Measurements from ENCODE around the gene IQCN.

The IQCN gene

DNA sequence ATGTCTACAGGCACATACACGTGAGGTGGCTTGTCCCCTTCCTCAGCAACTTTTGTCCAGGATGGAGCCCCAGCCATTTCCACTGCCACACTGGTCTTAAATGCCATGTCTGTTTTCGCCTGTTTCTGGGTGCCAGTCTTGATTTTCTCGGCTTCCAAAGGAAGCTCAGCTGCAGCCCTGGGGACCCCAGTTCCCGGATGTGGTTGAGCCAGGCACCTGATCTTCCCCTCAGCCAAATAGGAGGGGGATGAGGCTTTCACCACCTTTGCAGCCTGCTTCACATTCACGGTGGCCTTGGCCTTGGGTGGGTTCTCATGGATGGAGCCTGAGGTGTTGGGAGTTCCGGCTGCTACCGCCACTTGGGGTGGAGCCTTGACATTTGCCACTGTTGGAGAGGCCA, 8.7 kb downstream of the IQCN start:
- TF ChIP-seq, protein P1, sequence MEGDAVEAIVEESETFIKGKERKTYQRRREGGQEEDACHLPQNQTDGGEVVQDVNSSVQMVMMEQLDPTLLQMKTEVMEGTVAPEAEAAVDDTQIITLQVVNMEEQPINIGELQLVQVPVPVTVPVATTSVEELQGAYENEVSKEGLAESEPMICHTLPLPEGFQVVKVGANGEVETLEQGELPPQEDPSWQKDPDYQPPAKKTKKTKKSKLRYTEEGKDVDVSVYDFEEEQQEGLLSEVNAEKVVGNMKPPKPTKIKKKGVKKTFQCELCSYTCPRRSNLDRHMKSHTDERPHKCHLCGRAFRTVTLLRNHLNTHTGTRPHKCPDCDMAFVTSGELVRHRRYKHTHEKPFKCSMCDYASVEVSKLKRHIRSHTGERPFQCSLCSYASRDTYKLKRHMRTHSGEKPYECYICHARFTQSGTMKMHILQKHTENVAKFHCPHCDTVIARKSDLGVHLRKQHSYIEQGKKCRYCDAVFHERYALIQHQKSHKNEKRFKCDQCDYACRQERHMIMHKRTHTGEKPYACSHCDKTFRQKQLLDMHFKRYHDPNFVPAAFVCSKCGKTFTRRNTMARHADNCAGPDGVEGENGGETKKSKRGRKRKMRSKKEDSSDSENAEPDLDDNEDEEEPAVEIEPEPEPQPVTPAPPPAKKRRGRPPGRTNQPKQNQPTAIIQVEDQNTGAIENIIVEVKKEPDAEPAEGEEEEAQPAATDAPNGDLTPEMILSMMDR (IDR thresholded peaks at IDR 0.05; ENCODE audit: low read depth, low read length, missing control alignments): no peak
- no peak overlapping the region for H3K4me3 ChIP-seq (replicated peaks; ENCODE audit: low read depth, low read length)
- no peak for DNase-seq (ENCODE audit: extremely low read depth, low read depth)

DNA sequence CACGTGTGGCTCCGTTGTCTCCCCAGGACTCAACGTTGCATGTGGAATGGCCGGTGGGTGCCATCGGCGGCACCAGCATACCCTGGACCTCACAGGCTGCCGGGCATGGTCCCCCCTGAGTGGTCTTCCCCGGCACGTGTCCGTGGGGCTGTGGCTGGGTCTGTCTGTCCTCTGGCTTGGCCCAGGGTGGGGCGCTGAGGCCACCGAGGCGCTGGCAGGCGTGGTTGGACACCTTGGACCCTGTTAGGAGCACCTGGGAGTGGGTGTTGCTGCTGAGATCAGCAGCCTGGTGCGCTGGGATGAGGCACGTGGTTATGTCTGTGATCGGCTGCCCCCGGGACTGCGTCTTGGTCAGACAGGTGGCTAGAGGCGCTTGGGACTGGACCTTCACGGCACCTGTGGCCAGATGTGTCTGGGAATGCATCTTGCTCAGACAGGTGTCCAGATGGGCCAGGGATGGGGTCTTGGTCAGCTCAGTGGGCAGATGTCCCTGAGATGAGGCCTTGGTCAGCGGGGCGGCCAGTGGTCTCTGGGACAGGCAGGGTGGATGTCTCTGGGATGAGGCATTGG, 9.2 kb downstream of the IQCN start:
- no peak for DNase-seq (ENCODE audit: extremely low read depth, low read depth)
- TF ChIP-seq, protein P1 (IDR thresholded peaks at IDR 0.05; ENCODE audit: low read depth, low read length, missing control alignments): no peak
- H3K4me3 ChIP-seq (replicated peaks; ENCODE audit: low read depth, low read length): no peak overlapping the region

DNA sequence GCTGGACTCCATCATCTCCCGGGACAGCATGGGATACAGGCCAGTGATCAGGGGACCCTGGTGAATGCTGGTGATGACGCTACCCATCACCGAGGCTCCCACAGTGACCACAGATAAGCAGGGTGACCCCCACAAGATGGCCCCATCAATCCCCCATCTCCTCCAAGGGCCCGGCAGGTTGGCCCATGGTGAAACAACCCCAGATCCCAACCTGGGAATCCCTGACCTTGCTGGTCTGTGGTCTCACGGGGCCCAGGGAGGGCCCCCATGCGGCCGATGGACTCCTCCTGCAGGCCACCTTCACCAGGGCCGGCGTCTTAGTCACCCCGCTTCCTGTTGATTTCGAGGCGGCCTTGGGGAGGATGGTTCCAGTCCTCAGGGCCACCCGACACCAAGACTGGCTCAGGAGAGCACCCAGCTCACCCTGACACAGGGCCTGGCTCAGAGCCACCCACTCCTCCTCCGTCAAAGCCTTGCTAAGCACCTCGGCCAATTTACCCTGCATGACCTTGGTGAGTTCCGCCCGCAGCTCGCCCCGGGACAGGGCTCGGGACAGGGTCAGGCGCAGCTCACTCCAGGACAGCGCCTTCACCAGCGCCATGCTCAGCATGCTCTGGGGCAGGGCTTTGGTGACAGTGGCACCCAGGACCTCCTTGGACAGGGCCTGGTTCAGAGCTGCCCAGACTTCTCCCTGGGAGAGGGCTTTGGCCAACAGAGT, 10.0 kb downstream of the IQCN start:
- DNase-seq (ENCODE audit: extremely low read depth, low read depth): no peak
- no peak overlapping the region for H3K4me3 ChIP-seq (replicated peaks; ENCODE audit: low read depth, low read length)
- TF ChIP-seq, protein P1 (IDR thresholded peaks at IDR 0.05; ENCODE audit: low read depth, low read length, missing control alignments): no peak

DNA sequence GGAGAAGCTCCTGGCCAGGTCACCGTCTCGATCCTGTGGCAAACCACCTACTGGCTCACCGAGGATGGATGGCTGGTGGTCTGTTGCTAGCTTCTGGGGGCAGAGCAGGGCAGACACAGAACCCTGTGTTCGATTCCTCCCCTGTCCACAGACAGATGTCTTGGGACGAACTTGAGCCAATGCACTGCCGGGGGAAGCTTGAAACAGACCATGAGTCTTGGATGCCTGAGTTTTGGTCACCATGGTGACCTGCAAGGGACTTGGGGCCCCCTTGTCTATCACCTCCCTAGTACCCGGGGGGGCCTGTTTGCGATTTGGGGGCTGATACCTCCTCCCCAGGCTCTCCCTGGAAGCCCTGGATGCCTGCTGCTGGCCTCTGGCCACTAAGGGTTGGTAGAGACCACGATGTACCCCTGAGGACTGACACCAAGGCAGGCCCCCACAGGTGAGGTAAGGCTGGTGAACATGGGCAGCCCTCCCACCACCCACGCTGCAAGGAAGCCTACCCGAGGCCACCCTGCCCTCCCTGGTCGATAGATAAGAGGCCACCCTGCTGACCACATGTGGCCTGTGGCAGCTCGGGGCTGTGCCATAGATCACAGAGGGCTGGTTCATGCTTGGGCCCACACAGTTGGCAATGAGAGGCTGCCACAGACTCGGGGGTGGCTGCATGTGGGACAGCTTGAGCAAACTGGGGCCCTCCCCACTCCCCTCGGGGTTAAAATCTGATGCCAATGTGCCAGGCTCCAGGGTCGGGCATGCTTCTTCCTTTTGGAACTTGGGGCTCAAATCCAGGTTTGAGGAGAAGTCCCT, 10.7 kb downstream of the IQCN start:
- DNase-seq (ENCODE audit: extremely low read depth, low read depth): no peak
- H3K4me3 ChIP-seq (replicated peaks; ENCODE audit: low read depth, low read length): no peak overlapping the region
- TF ChIP-seq, protein P1 (IDR thresholded peaks at IDR 0.05; ENCODE audit: low read depth, low read length, missing control alignments): no peak

DNA sequence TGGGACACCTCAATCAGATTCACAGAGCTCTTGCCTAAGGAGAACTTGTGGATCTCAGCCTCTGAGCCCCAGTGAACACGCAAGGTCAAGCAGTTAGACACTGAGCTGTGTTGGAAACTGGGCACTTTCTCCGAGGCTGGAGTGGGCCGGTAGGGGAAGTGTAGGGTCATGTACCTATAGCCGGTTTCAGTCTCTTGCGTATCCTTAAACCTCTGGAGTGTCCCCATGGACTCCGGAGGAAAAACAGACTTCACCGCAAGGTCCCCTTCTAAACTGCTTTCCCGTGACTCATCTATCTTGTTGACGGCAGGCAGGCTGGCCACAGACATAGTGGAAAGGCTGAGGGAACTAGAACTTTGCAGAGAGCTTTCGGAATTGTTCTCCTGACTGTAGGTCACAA, 11.3 kb downstream of the IQCN start:
- TF ChIP-seq, protein P1 (IDR thresholded peaks at IDR 0.05; ENCODE audit: low read depth, low read length, missing control alignments): no peak
- no peak overlapping the region for H3K4me3 ChIP-seq (replicated peaks; ENCODE audit: low read depth, low read length)
- DNase-seq (ENCODE audit: extremely low read depth, low read depth): no peak

DNA sequence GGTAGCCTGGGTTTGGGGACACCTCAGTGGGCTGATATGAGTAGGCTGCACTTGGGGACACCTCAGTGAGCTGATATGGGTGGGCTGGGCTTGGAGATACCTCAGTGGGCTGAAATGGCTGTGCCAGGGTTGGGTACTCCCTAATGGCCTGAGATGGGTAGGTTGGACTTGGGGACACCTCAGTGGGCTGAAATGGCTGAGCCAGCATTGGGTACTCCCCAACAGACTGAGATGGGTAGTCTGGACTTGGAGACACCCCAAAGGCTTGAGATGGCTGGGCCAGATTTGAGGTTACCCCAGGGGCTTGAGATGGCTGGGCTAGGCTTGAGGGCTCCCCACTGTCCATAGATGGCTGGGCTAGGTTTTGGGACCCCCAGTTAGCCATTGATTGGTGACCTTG, 12.1 kb downstream of the IQCN start:
- H3K4me3 ChIP-seq (replicated peaks; ENCODE audit: low read depth, low read length): no peak overlapping the region
- no peak for DNase-seq (ENCODE audit: extremely low read depth, low read depth)
- TF ChIP-seq, protein P1 (IDR thresholded peaks at IDR 0.05; ENCODE audit: low read depth, low read length, missing control alignments): no peak
